Ovary (tissue), 3 donors: ENCODE measurements around the gene SOX10.

ENCODE experiments used
- POLR2A ChIP-seq: fragments of 450-650 bp; IDR thresholded peaks from one replicate; pipeline ENCODE4 v1.6.1; 2017; ENCODE audit warnings: antibody characterized with exemption, mild to moderate bottlenecking, moderate library complexity
- TF ChIP-seq, protein P1 (sequence below), 3 donors: fragments of 450-650 bp in 2 of 3; fragments of 200-600 bp in 1 of 3; IDR thresholded peaks; one replicate each; pipeline versions ENCODE4 v1.5.1 to v1.8.0; 2016 to 2022; ENCODE audit warnings: antibody characterized with exemption in 3 of 3, mild to moderate bottlenecking in 1 of 3
- donor health status: DM: no; HTN: no; CAD: no.

DNA sequence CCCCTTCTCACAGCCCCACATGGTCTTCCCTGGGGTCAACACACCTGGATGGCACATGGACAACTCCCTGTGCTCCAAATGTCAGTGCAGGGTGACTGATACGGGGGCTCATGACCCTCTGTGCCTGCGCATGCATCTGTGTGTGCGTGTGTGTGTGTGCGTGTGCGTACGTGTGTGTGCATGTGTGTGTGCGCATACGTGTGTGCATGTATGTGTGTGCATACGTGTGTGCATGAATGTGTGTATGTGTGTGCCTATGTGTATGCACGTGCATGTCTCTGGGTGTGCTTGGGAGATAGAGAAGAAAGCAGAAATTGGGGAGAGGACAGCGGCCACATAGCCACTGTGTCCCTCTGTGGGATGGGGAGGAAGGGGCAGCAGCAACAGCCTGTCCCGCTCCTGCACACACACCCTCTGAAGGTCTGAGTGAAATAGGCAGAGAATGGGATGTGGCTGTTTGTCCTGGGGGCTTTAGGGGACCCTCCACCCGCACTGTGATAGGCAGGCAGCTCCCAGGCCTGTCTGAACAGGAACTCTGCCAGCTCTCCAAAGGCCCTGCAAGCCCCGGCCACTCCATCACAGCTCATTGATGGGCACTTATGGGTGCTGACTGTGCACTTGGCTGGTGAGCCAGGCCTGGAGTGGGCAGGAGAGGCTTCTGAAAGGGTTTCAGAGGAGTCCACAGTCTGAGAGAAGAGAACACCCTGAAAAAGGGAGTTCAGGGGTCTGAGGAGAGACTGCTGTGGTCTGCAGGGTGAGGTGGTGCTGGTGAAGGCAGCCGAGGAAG lies 44.2 kb upstream of the SOX10 start:
- TF ChIP-seq, protein P1, sequence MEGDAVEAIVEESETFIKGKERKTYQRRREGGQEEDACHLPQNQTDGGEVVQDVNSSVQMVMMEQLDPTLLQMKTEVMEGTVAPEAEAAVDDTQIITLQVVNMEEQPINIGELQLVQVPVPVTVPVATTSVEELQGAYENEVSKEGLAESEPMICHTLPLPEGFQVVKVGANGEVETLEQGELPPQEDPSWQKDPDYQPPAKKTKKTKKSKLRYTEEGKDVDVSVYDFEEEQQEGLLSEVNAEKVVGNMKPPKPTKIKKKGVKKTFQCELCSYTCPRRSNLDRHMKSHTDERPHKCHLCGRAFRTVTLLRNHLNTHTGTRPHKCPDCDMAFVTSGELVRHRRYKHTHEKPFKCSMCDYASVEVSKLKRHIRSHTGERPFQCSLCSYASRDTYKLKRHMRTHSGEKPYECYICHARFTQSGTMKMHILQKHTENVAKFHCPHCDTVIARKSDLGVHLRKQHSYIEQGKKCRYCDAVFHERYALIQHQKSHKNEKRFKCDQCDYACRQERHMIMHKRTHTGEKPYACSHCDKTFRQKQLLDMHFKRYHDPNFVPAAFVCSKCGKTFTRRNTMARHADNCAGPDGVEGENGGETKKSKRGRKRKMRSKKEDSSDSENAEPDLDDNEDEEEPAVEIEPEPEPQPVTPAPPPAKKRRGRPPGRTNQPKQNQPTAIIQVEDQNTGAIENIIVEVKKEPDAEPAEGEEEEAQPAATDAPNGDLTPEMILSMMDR (IDR thresholded peaks at IDR 0.05): no peak
- TF ChIP-seq POLR2A: no peak
